Colonic mucosa (tissue), 4 donors: ENCODE data around the gene TKT. TPM values are rescaled to one million over a fixed set of nuclear protein-coding genes. Genes with fewer than 3 reads are reported as not detected.

Source experiments
- DNase-seq: peaks from one replicate; pipeline ENCODE4 v3.0.0-alpha.2; 2020
- H3K27ac ChIP-seq: fragments of 200-600 bp; one replicate; pipeline ENCODE4 v1.8.0; 2021
- H3K27me3 ChIP-seq: fragments of 200-600 bp; one replicate; pipeline ENCODE4 v1.8.0; 2021
- H3K36me3 ChIP-seq: fragments of 200-600 bp; one replicate; pipeline ENCODE4 v1.8.0; 2021
- H3K4me1 ChIP-seq: fragments of 200-600 bp; one replicate; pipeline ENCODE4 v1.8.0; 2021; ENCODE audit warnings: mild to moderate bottlenecking
- H3K4me3 ChIP-seq: fragments of 200-600 bp; one replicate; pipeline ENCODE4 v1.8.0; 2021
- H3K9ac ChIP-seq, 2 donors: one replicate each; pipeline ENCODE4 v1.7.0; 2013; ENCODE audit warnings: control low read depth in 2 of 2, low read depth in 2 of 2, low read length in 2 of 2
- H3K9me3 ChIP-seq: fragments of 200-600 bp; one replicate; pipeline ENCODE4 v1.8.0; 2021
- CTCF ChIP-seq: fragments of 200-600 bp; IDR thresholded peaks from one replicate; pipeline ENCODE4 v1.8.0; 2022; ENCODE audit warnings: antibody characterized with exemption, mild to moderate bottlenecking
- intact Hi-C: fragments of 100-400 bp; cut with DNase I; formaldehyde crosslinking; loops from one replicate; pipeline ENCODE4 v1.14.1; 2022
- total RNA-seq, 2 donors: library from RNA; stranded (reverse); fragmentation: NEBNext Ultra II Directional in 1 of 2; extraction: Animal tissue kit (Norgen Biotek cat#: 25700) in 1 of 2; gene quantifications; one replicate each; pipeline ENCODE4 v1.2.1, GENCODE V29; 2021
- donor health status: healthy.
- donor health status: DM: no; HTN: no; CAD: no.
- donor health status: DM: no; HTN: no; CAD: no.

Gene TKT
- total RNA-seq, 2 donors from 2014 or later: 315 to 393 TPM

GRCh38 chr3:53238051-53238850 is 17.6 kb downstream of the TKT start:
- no peaks in the 10 kb centered on the region for H3K27me3 ChIP-seq
- peak; percentile 72 for DNase-seq
- peak overlapping the region; percentile 87 for H3K27ac ChIP-seq
- no peak overlapping the region for H3K4me3 ChIP-seq
- no peaks in the 10 kb centered on the region for H3K9me3 ChIP-seq
- intact Hi-C loops: no loop called here
- H3K4me1 ChIP-seq: peaks cover 19% of the 10 kb centered on the region
- no peak for TF ChIP-seq CTCF
- H3K36me3 ChIP-seq: peaks cover 32% of the 10 kb centered on the region
- peak overlapping the region in 1 of 2 donors; percentile 36 for H3K9ac ChIP-seq

- H3K27ac ChIP-seq: peak overlapping the region; percentile 52
- H3K36me3 ChIP-seq: peaks cover 27% of the 10 kb centered on the region
- peak; percentile 62 for DNase-seq
- intact Hi-C loops: no loop called here
- TF ChIP-seq CTCF: no peak
- peak overlapping the region in 1 of 2 donors; percentile 4 for H3K9ac ChIP-seq
- H3K4me3 ChIP-seq: no peak overlapping the region
- no peaks in the 10 kb centered on the region for H3K9me3 ChIP-seq
- peaks cover 19% of the 10 kb centered on the region for H3K4me1 ChIP-seq
- H3K27me3 ChIP-seq: no peaks in the 10 kb centered on the region
Observed at GRCh38 chr3:53236112-53236841, 19.5 kb downstream of the TKT start.

- Histone ChIP-seq H3K9me3 (no peaks in the 10 kb centered on the region), H3K4me3 (no peak overlapping the region), H3K9ac (no peak overlapping the region), H3K27ac (no peak overlapping the region), H3K36me3 (peaks cover 24% of the 10 kb centered on the region), H3K27me3 (no peaks in the 10 kb centered on the region), H3K4me1 (peaks cover 19% of the 10 kb centered on the region)
- intact Hi-C loops: no loop called here
- DNase-seq: no peak
- TF ChIP-seq CTCF: no peak
Observed at GRCh38 chr3:53235545-53235944, 20.3 kb downstream of the TKT start.

- H3K4me1 ChIP-seq: peaks cover 19% of the 10 kb centered on the region
- intact Hi-C loops: no loop called here
- no peaks in the 10 kb centered on the region for H3K27me3 ChIP-seq
- H3K9me3 ChIP-seq: no peaks in the 10 kb centered on the region
- no peak overlapping the region for H3K27ac ChIP-seq
- H3K9ac ChIP-seq: no peak overlapping the region
- H3K4me3 ChIP-seq: no peak overlapping the region
- no peak for DNase-seq
- peaks cover 20% of the 10 kb centered on the region for H3K36me3 ChIP-seq
- no peak for TF ChIP-seq CTCF
Observed at GRCh38 chr3:53234841-53235232, 21.0 kb downstream of the TKT start.

- Histone ChIP-seq H3K27me3 (no peaks in the 10 kb centered on the region), H3K4me1 (peaks cover 19% of the 10 kb centered on the region), H3K27ac (no peak overlapping the region), H3K4me3 (no peak overlapping the region), H3K9ac (no peak overlapping the region), H3K9me3 (no peaks in the 10 kb centered on the region), H3K36me3 (peaks cover 25% of the 10 kb centered on the region)
- TF ChIP-seq CTCF: no peak
- intact Hi-C loops: no loop called here
- no peak for DNase-seq
Observed at GRCh38 chr3:53234130-53234840, 21.5 kb downstream of the TKT start.
